BJ (cell line): ENCODE data around the gene RCAN1. TPM values are rescaled to one million over a fixed set of nuclear protein-coding genes. Genes with fewer than 3 reads are reported as not detected.

ENCODE experiments used
- CTCF ChIA-PET: fragments of 350-600 bp; formaldehyde crosslinking; extraction: SDS; loops from one replicate; lab custom pipeline; 2021; ENCODE audit warnings: antibody characterized with exemption, inconsistent platforms; lab: Yijun Ruan, JAX
- POLR2A ChIA-PET: fragments of 300-600 bp; sonication (Branson Sonifier 250); formaldehyde crosslinking; extraction: SDS; loops from one replicate; lab custom pipeline; 2021; ENCODE audit warnings: antibody characterized with exemption; lab: Charles Lee
- DNase-seq: peaks from one replicate; pipeline ENCODE4 v3.0.0-alpha.2; 2011; ENCODE audit warnings: low read depth
- H3K27me3 ChIP-seq: 2 replicates; pipeline ENCODE4 v1.6.0; 2011; ENCODE audit warnings: low read length; ENCODE audit not compliant: control insufficient read depth, insufficient read depth
- H3K36me3 ChIP-seq: 2 replicates; pipeline ENCODE4 v1.5.1; 2011; ENCODE audit warnings: low read length; ENCODE audit not compliant: control insufficient read depth, insufficient read depth
- H3K4me3 ChIP-seq: 2 replicates; pipeline ENCODE4 v1.5.1; 2011; ENCODE audit warnings: low read depth, mild to moderate bottlenecking, control low read depth, low read length
- CTCF ChIP-seq: IDR thresholded peaks from 2 replicates; pipeline ENCODE4 v1.5.1; 2011; ENCODE audit warnings: low read depth, mild to moderate bottlenecking, control low read depth, inconsistent platforms, low read length, moderate library complexity; ENCODE audit not compliant: insufficient read depth
- polyA plus RNA-seq: library from polyadenylated mRNA; depleted of rRNA; stranded (reverse); fragments of >200 nt; gene quantifications from 2 replicates; pipeline ENCODE4 v1.2.3, GENCODE V29; 2011

The RCAN1 gene
- polyA plus RNA-seq, 1 experiment = 56.2 TPM

- no peak for TF ChIP-seq CTCF
- CTCF ChIA-PET = no interaction called here
- POLR2A ChIA-PET = no interaction called here
- Histone ChIP-seq H3K36me3 (peaks cover under 1% of the 10 kb centered on the region), H3K27me3 (no peaks in the 10 kb centered on the region), H3K4me3 (no peak overlapping the region)
- DNase-seq = no peak
Measured at GRCh38 chr21:34528131-34528561, 86.8 kb downstream of the RCAN1 start.

GRCh38 chr21:34526618-34527290 lies 88.2 kb downstream of the RCAN1 start:
- no peaks in the 10 kb centered on the region for H3K27me3 ChIP-seq
- POLR2A ChIA-PET = interaction anchor here (0.7 to 1.1 kb wide), 6 partner anchors 14 to 53 kb away, joined by 3 to 5 read pairs (median 4); no protein-coding TSS in a partner anchor
- H3K36me3 ChIP-seq = peaks cover 9% of the 10 kb centered on the region
- H3K4me3 ChIP-seq = peak overlapping the region; percentile 52
- peak; percentile 100 for DNase-seq
- no peak for TF ChIP-seq CTCF
- CTCF ChIA-PET = interaction anchor here (0.9 to 1.6 kb wide), 9 partner anchors 8 to 159 kb away, joined by 3 to 9 read pairs (median 4); no protein-coding TSS in a partner anchor

- no peak for DNase-seq
- Histone ChIP-seq H3K36me3 (peaks cover 14% of the 10 kb centered on the region), H3K4me3 (peak overlapping the region; percentile 52), H3K27me3 (no peaks in the 10 kb centered on the region)
- no peak for TF ChIP-seq CTCF
- ChIA-PET CTCF (interaction anchor here (0.8 to 2.2 kb wide), 12 partner anchors 8 to 159 kb away, joined by 3 to 9 read pairs (median 4); no protein-coding TSS in a partner anchor), POLR2A (interaction anchor here (0.6 to 1.1 kb wide), 4 partner anchors 9 to 53 kb away, joined by 3 to 5 read pairs (median 4); no protein-coding TSS in a partner anchor)
Measured at GRCh38 chr21:34526241-34526617, 88.7 kb downstream of the RCAN1 start.

GRCh38 chr21:34524646-34525601 lies 90.0 kb downstream of the RCAN1 start:
- peak overlapping the region; percentile 52 for H3K4me3 ChIP-seq
- TF ChIP-seq CTCF = no peak
- DNase-seq = no peak
- ChIA-PET CTCF (interaction anchor here (0.8 to 2.2 kb wide), 7 partner anchors 14 to 78 kb away, joined by 3 to 16 read pairs (median 5); no protein-coding TSS in a partner anchor), POLR2A (interaction anchor here (0.7 kb wide), 1 partner anchor 258 kb away, joined by 3 read pairs; no protein-coding TSS in a partner anchor)
- H3K27me3 ChIP-seq = no peaks in the 10 kb centered on the region
- H3K36me3 ChIP-seq = peaks cover 25% of the 10 kb centered on the region
